H1 (cell line): ENCODE measurements around the gene WDR89. TPM values are rescaled to one million over a fixed set of nuclear protein-coding genes. Genes with fewer than 3 reads are reported as not detected.

Experiments
- CTCF ChIA-PET: fragments of 300-600 bp; sonication (Branson Sonifier 250); formaldehyde crosslinking; loops from one replicate; lab custom pipeline; 2021; ENCODE audit not compliant: partially characterized antibody; lab: Charles Lee
- POLR2A ChIA-PET: fragments of 300-600 bp; sonication (Branson Sonifier 250); formaldehyde crosslinking; loops from one replicate; lab custom pipeline; 2021; ENCODE audit warnings: inconsistent platforms; ENCODE audit not compliant: partially characterized antibody; lab: Charles Lee
- DNase-seq, 2 experiments: peaks; one replicate each; pipeline versions ENCODE4 v3.0.0 to v3.0.0-alpha.2; 2010 to 2022; ENCODE audit warnings: low spot score in 2 of 2, low read depth in 1 of 2, mixed read lengths in 1 of 2
- FAIRE-seq: peaks from 2 replicates; lab custom pipeline; 2011; peaks lifted over from hg19 to GRCh38; lab: Jason Lieb, UNC
- H2AFZ ChIP-seq: 2 replicates; pipeline ENCODE4 v1.8.1; 2012; ENCODE audit warnings: low read length, inconsistent platforms
- H2AK5ac ChIP-seq: 2 replicates; pipeline ENCODE4 v1.6.1; 2013; ENCODE audit warnings: low read depth, low read length
- H2BK120ac ChIP-seq: replicated peaks from 2 replicates; pipeline ENCODE3; 2013; ENCODE audit warnings: low read depth, low read length, inconsistent platforms
- H2BK12ac ChIP-seq: 2 replicates; pipeline ENCODE4 v1.6.1; 2013; ENCODE audit warnings: low read depth, low read length
- H2BK15ac ChIP-seq: 2 replicates; pipeline ENCODE4 v1.6.1; 2013; ENCODE audit warnings: low read length
- H2BK20ac ChIP-seq: 2 replicates; pipeline ENCODE4 v1.6.1; 2013; ENCODE audit warnings: low read length
- H2BK5ac ChIP-seq: 2 replicates; pipeline ENCODE4 v1.6.1; 2013; ENCODE audit warnings: low read depth, low read length
- H3K14ac ChIP-seq: 2 replicates; pipeline ENCODE4 v1.6.1; 2013; ENCODE audit warnings: inconsistent platforms; ENCODE audit not compliant: insufficient read length
- H3K18ac ChIP-seq: 2 replicates; pipeline ENCODE4 v1.6.1; 2013; ENCODE audit warnings: low read length; ENCODE audit errors: extremely low read depth
- H3K23ac ChIP-seq: 2 replicates; pipeline ENCODE4 v1.6.1; 2013; ENCODE audit warnings: inconsistent platforms; ENCODE audit not compliant: insufficient read length
- H3K23me2 ChIP-seq: 2 replicates; pipeline ENCODE4 v1.6.1; 2013; ENCODE audit warnings: low read depth, low read length
- H3K27ac ChIP-seq: 2 replicates; pipeline ENCODE4 v1.6.1; 2011; ENCODE audit warnings: low read depth, low read length, inconsistent platforms
- H3K27me3 ChIP-seq, 4 experiments: replicated peaks in 1 of 4; 1 replicate in 1 of 4; 2 replicates in 3 of 4; pipeline versions ENCODE4 v1.6.1 to v1.8.1; 2011 to 2013; ENCODE audit warnings: low read length in 3 of 4, mild to moderate bottlenecking in 3 of 4, inconsistent platforms in 2 of 4, mixed read lengths in 2 of 4, moderate library complexity in 1 of 4; ENCODE audit not compliant: control insufficient read depth in 3 of 4, insufficient read depth in 3 of 4; ENCODE audit errors: extremely low read depth in 1 of 4
- H3K36me3 ChIP-seq, 4 experiments: 2 replicates each; pipeline versions ENCODE4 v1.6.1 to v1.8.1; 2011 to 2013; ENCODE audit warnings: mild to moderate bottlenecking in 4 of 4, low read length in 3 of 4, moderate library complexity in 2 of 4, control low read depth in 1 of 4, inconsistent platforms in 1 of 4; ENCODE audit not compliant: insufficient read depth in 4 of 4, control insufficient read depth in 2 of 4
- H3K4ac ChIP-seq: replicated peaks from 2 replicates; pipeline ENCODE3; 2013; ENCODE audit warnings: low read length, low read depth, mixed read lengths, inconsistent platforms; ENCODE audit not compliant: insufficient read length
- H3K4me1 ChIP-seq, 4 experiments: replicated peaks in 1 of 4; 1 replicate in 1 of 4; 2 replicates in 3 of 4; pipeline versions ENCODE4 v1.6.1 to v1.8.1; 2011 to 2013; ENCODE audit warnings: low read length in 3 of 4, inconsistent platforms in 2 of 4, mixed read lengths in 1 of 4; ENCODE audit not compliant: insufficient read depth in 4 of 4, control insufficient read depth in 3 of 4
- H3K4me2 ChIP-seq, 2 experiments: 2 replicates each; pipeline versions ENCODE4 v1.6.1 to v1.8.1; 2011 to 2013; ENCODE audit warnings: low read depth in 2 of 2, low read length in 2 of 2, control low read depth in 1 of 2, inconsistent platforms in 1 of 2, mild to moderate bottlenecking in 1 of 2; ENCODE audit not compliant: insufficient read depth in 1 of 2
- H3K4me3 ChIP-seq, 4 experiments: fragments of 200-600, 300-600 bp in 1 of 4; sonication (generic), shearing (Covaris generic), sonication (Bioruptor Twin) in 1 of 4; 2 replicates each; pipeline versions ENCODE4 v1.5.1 to v1.8.1; 2011 to 2016; ENCODE audit warnings: low read length in 4 of 4, low read depth in 3 of 4, control low read depth in 2 of 4, inconsistent platforms in 2 of 4, mild to moderate bottlenecking in 2 of 4, mixed read lengths in 1 of 4, moderate library complexity in 1 of 4; ENCODE audit not compliant: insufficient read depth in 2 of 4; ENCODE audit errors: extremely low read depth in 1 of 4
- H3K56ac ChIP-seq: replicated peaks from 2 replicates; pipeline ENCODE3; 2013; ENCODE audit warnings: low read depth, mild to moderate bottlenecking, mixed read lengths, low read length, inconsistent platforms; ENCODE audit not compliant: insufficient read length
- H3K79me1 ChIP-seq: 2 replicates; pipeline ENCODE4 v1.6.1; 2013; ENCODE audit warnings: low read depth, low read length, control low read depth
- H3K79me2 ChIP-seq, 2 experiments: 2 replicates each; pipeline versions ENCODE4 v1.6.1 to v1.8.1; 2012 to 2013; ENCODE audit warnings: low read length in 2 of 2, mild to moderate bottlenecking in 2 of 2, inconsistent platforms in 1 of 2; ENCODE audit not compliant: insufficient read depth in 2 of 2, control insufficient read depth in 1 of 2
- H3K9ac ChIP-seq, 4 experiments: replicated peaks in 1 of 4; 1 replicate in 1 of 4; 2 replicates in 3 of 4; pipeline versions ENCODE4 v1.6.1 to v1.8.1; 2011 to 2013; ENCODE audit warnings: low read depth in 3 of 4, low read length in 3 of 4, control low read depth in 2 of 4, mild to moderate bottlenecking in 2 of 4, moderate library complexity in 2 of 4, inconsistent platforms in 1 of 4; ENCODE audit errors: extremely low read depth in 1 of 4
- H3K9me3 ChIP-seq, 2 experiments: 2 replicates each; pipeline versions ENCODE4 v1.6.1 to v1.8.1; 2012 to 2013; ENCODE audit warnings: mild to moderate bottlenecking in 2 of 2, moderate library complexity in 2 of 2, control low read depth in 1 of 2, inconsistent platforms in 1 of 2, low read depth in 1 of 2, low read length in 1 of 2, mixed read lengths in 1 of 2; ENCODE audit not compliant: insufficient read depth in 2 of 2
- H4K20me1 ChIP-seq, 2 experiments: replicated peaks in 1 of 2; 2 replicates each; pipeline versions ENCODE3 to v1.8.1; 2011 to 2013; ENCODE audit warnings: inconsistent platforms in 2 of 2, low read length in 2 of 2, mild to moderate bottlenecking in 1 of 2; ENCODE audit not compliant: insufficient read depth in 2 of 2, control insufficient read depth in 1 of 2
- H4K5ac ChIP-seq: 2 replicates; pipeline ENCODE4 v1.6.1; 2013; ENCODE audit warnings: low read length, low read depth, mixed read lengths, inconsistent platforms; ENCODE audit not compliant: insufficient read length
- H4K8ac ChIP-seq: 2 replicates; pipeline ENCODE4 v1.8.0; 2013; ENCODE audit warnings: mild to moderate bottlenecking, moderate library complexity, low read length, inconsistent platforms; ENCODE audit not compliant: insufficient read depth; ENCODE audit errors: extremely low read depth
- H4K91ac ChIP-seq: replicated peaks from 2 replicates; pipeline ENCODE3; 2013; ENCODE audit warnings: low read length, mixed read lengths, inconsistent platforms; ENCODE audit not compliant: insufficient read length
- ASH2L ChIP-seq: fragments of 200-600, 300-600 bp; sonication (generic); IDR thresholded peaks from one replicate; pipeline ENCODE4 v1.7.1; 2017; ENCODE audit warnings: low read length
- BCL11A ChIP-seq, 2 experiments: IDR thresholded peaks; one replicate each; pipeline ENCODE4 v1.6.1; 2011; ENCODE audit warnings: low read depth in 2 of 2, low read length in 2 of 2, mild to moderate bottlenecking in 2 of 2
- CEBPB ChIP-seq: IDR thresholded peaks from 2 replicates; pipeline ENCODE4 v1.6.1; 2012; ENCODE audit warnings: low read depth, low read length
- E2F6 ChIP-seq: IDR thresholded peaks from 2 replicates; pipeline ENCODE4 v1.6.1; 2012; ENCODE audit warnings: inconsistent platforms
- POLR2AphosphoS5 ChIP-seq: IDR thresholded peaks from 2 replicates; pipeline ENCODE4 v1.6.1; 2011; ENCODE audit warnings: low read depth, low read length
- RXRA ChIP-seq: IDR thresholded peaks from 2 replicates; pipeline ENCODE4 v1.6.1; 2011; ENCODE audit warnings: low read depth, mild to moderate bottlenecking, low read length, moderate library complexity; ENCODE audit not compliant: insufficient read depth
- TCF12 ChIP-seq: IDR thresholded peaks from 2 replicates; pipeline ENCODE4 v1.6.1; 2011; ENCODE audit warnings: low read depth, mild to moderate bottlenecking, low read length
- WGBS, 2 experiments: shearing (Covaris generic) in 1 of 2; methylation state at CpG; one replicate each; pipeline versions ENCODE4 v1.1.6 to v1.1.7; 2013 to 2015; ENCODE audit warnings: low lambda C conversion rate in 2 of 2, mixed read lengths in 2 of 2, inconsistent platforms in 1 of 2, low coverage in 1 of 2, missing lambda C conversion rate in 1 of 2; ENCODE audit not compliant: insufficient replicate concordance in 2 of 2, insufficient coverage in 1 of 2, insufficient read length in 1 of 2; ENCODE audit errors: extremely low coverage in 1 of 2, missing lambda C conversion rate in 1 of 2; 5-methylcytosine and 5-hydroxymethylcytosine counted together
- polyA plus RNA-seq, 7 experiments: library from polyadenylated mRNA; depleted of rRNA in 3 of 7; stranded (reverse) in 5 of 7; unstranded in 2 of 7; fragments of >200 nt in 5 of 7; fragments of 200-250 nt in 2 of 7; gene quantifications; 1 replicate in 5 of 7; 2 replicates in 1 of 7; 4 replicates in 1 of 7; pipeline versions ENCODE4 v1.2.1 to v1.2.3, GENCODE V29; 2011 to 2013; ENCODE audit warnings: missing spikeins in 2 of 7, mixed read lengths in 2 of 7
- total RNA-seq: library from RNA; stranded (reverse); fragmentation: NEBNext Ultra II Directional; extraction: Animal tissue kit (Norgen Biotek cat#: 25700); gene quantifications from 2 replicates; pipeline ENCODE4 v1.2.1, GENCODE V29; 2021

WDR89 gene
- total and polyA plus RNA-seq, 2 of the 8 experiments (the other 6 are each of a cell fraction or from before 2014, with no cell fraction given) = 8.3 to 32.9 TPM

- H3K4me2 ChIP-seq = no peak overlapping the region
- no peak overlapping the region for H2BK120ac ChIP-seq
- no peak overlapping the region for H2BK5ac ChIP-seq
- H3K36me3 ChIP-seq = no peaks in the 10 kb centered on the region
- H2BK15ac ChIP-seq = no peak overlapping the region
- no peak overlapping the region for H3K56ac ChIP-seq
- H3K23me2 ChIP-seq = no peaks in the 10 kb centered on the region
- H2BK12ac ChIP-seq = no peak overlapping the region
- no peaks in the 10 kb centered on the region for H3K79me1 ChIP-seq
- no peak for DNase-seq
- no peak overlapping the region for H2AFZ ChIP-seq
- H3K4me3 ChIP-seq = no peak overlapping the region
- TF ChIP-seq RXRA (no peak), E2F6 (no peak), POLR2AphosphoS5 (no peak), BCL11A (IDR thresholded peaks at IDR 0.05; ENCODE audit: low read depth in 2 of 2, low read length in 2 of 2) (no peak), TCF12 (no peak), ASH2L (no peak), CEBPB (peak; percentile 43; the same call in 1 of the 2 replicates)
- TF ChIP-seq, all 59 proteins: peak for 1
- CTCF ChIA-PET = no interaction called here
- no peak overlapping the region for H3K9ac ChIP-seq
- no peak overlapping the region for H4K5ac ChIP-seq
- H3K18ac ChIP-seq = no peak overlapping the region
- H3K4me1 ChIP-seq = no peaks in the 10 kb centered on the region
- no peaks in the 10 kb centered on the region for H3K9me3 ChIP-seq
- WGBS, 2 experiments = 96% methylated on average over 1 of the region's 1 CpG; no CpG with 5 or more reads in 1 of the 2 experiments
- H3K23ac ChIP-seq = no peak overlapping the region
- H3K27me3 ChIP-seq = no peaks in the 10 kb centered on the region
- H4K8ac ChIP-seq = no peak overlapping the region
- FAIRE-seq = no peak
- H4K91ac ChIP-seq = no peak overlapping the region
- H2AK5ac ChIP-seq = no peak overlapping the region
- POLR2A ChIA-PET = no interaction called here
- no peaks in the 10 kb centered on the region for H3K79me2 ChIP-seq
- H3K4ac ChIP-seq = no peak overlapping the region
- H3K14ac ChIP-seq = no peak overlapping the region
- no peak overlapping the region for H3K27ac ChIP-seq
- no peak overlapping the region for H2BK20ac ChIP-seq
- H4K20me1 ChIP-seq = no peaks in the 10 kb centered on the region
Measured at GRCh38 chr14:63685401-63685800, 43.7 kb upstream of the WDR89 start.
